HEK293 (cell line): Measurements from ENCODE around the gene UROC1.

Source experiments
- CTCF ChIA-PET: fragments of 350-600 bp; formaldehyde crosslinking; extraction: SDS; loops from one replicate; lab custom pipeline; 2021; ENCODE audit warnings: antibody characterized with exemption; lab: Yijun Ruan, JAX
- POLR2A ChIA-PET: fragments of 300-600 bp; formaldehyde crosslinking; extraction: SDS; loops from one replicate; lab custom pipeline; 2020; ENCODE audit warnings: antibody characterized with exemption, inconsistent platforms; lab: Yijun Ruan, JAX
- H3K27ac ChIP-seq: fragments of 200-500 bp; sonication (Bioruptor generic); 2 replicates; pipeline ENCODE4 v1.5.1; 2014; ENCODE audit warnings: low read depth, low read length, control low read depth, inconsistent platforms; ENCODE audit errors: extremely low read depth
- H3K36me3 ChIP-seq, 2 experiments: fragments of 200-500 bp in 1 of 2; sonication (Bioruptor generic) in 1 of 2; 1 replicate in 1 of 2; 2 replicates in 1 of 2; pipeline ENCODE4 v1.5.1; 2014 to 2017; ENCODE audit warnings: inconsistent platforms in 2 of 2, low read length in 2 of 2; ENCODE audit not compliant: control insufficient read depth in 2 of 2, insufficient read depth in 1 of 2
- H3K4me1 ChIP-seq: fragments of 200-500 bp; sonication (Bioruptor generic); 2 replicates; pipeline ENCODE4 v1.5.1; 2014; ENCODE audit warnings: mild to moderate bottlenecking, low read length, inconsistent platforms; ENCODE audit not compliant: control insufficient read depth, insufficient read depth
- H3K4me3 ChIP-seq: 2 replicates; pipeline ENCODE4 v1.5.1; 2011; ENCODE audit warnings: low read depth, mild to moderate bottlenecking, control low read depth, low read length, moderate library complexity
- H3K9me3 ChIP-seq: fragments of 200-500 bp; sonication (Bioruptor generic); 2 replicates; pipeline ENCODE4 v1.5.1; 2014; ENCODE audit warnings: low read depth, low read length, inconsistent platforms; ENCODE audit not compliant: control insufficient read depth, insufficient read depth
- GLI2 ChIP-seq: fragments of 450-650 bp; formaldehyde crosslinking; IDR thresholded peaks from 2 replicates; pipeline ENCODE4; 2017; ENCODE audit warnings: missing biosample characterization, missing genetic modification characterization, low read depth, borderline replicate concordance
- GLI4 ChIP-seq: fragments of 450-650 bp; formaldehyde crosslinking; IDR thresholded peaks from 2 replicates; pipeline ENCODE4 v1.5.1; 2016; ENCODE audit warnings: missing biosample characterization, missing genetic modification characterization
- HIC1 ChIP-seq: fragments of 450-650 bp; formaldehyde crosslinking; IDR thresholded peaks from 2 replicates; pipeline ENCODE4 v1.5.1; 2016; ENCODE audit warnings: missing biosample characterization, missing genetic modification characterization
- MEIS1 ChIP-seq: sonication (generic); formaldehyde crosslinking; IDR thresholded peaks from 2 replicates; pipeline ENCODE4 v1.8.1; 2022; ENCODE audit warnings: missing genetic modification reagents, mild to moderate bottlenecking, borderline replicate concordance
- MYNN ChIP-seq: fragments of 450-650 bp; formaldehyde crosslinking; IDR thresholded peaks from 2 replicates; pipeline ENCODE4 v1.5.1; 2016; ENCODE audit warnings: missing biosample characterization, missing genetic modification characterization, borderline replicate concordance
- PRDM1 ChIP-seq: fragments of 450-650 bp; formaldehyde crosslinking; IDR thresholded peaks from 2 replicates; pipeline ENCODE4; 2016; ENCODE audit warnings: missing biosample characterization, missing genetic modification characterization
- ZBTB20 ChIP-seq: fragments of 450-650 bp; formaldehyde crosslinking; IDR thresholded peaks from 2 replicates; pipeline ENCODE4 v1.5.1; 2016; ENCODE audit warnings: missing biosample characterization, missing genetic modification characterization
- ZBTB49 ChIP-seq: fragments of 450-650 bp; formaldehyde crosslinking; IDR thresholded peaks from 2 replicates; pipeline ENCODE4 v1.5.1; 2016; ENCODE audit warnings: missing biosample characterization, missing genetic modification characterization, low read depth
- ZNF10 ChIP-seq: fragments of 450-650 bp; formaldehyde crosslinking; IDR thresholded peaks from 2 replicates; pipeline ENCODE4 v1.5.1; 2017; ENCODE audit warnings: missing biosample characterization, missing genetic modification characterization
- ZNF18 ChIP-seq: fragments of 450-650 bp; formaldehyde crosslinking; IDR thresholded peaks from 2 replicates; pipeline ENCODE4 v1.5.1; 2016; ENCODE audit warnings: missing biosample characterization, missing genetic modification characterization
- ZNF248 ChIP-seq: fragments of 450-650 bp; formaldehyde crosslinking; IDR thresholded peaks from 2 replicates; pipeline ENCODE4 v1.5.1; 2017; ENCODE audit warnings: missing biosample characterization, missing genetic modification characterization
- ZNF335 ChIP-seq: fragments of 450-650 bp; formaldehyde crosslinking; conservative IDR thresholded peaks from 2 replicates; pipeline ENCODE4 v1.5.1; 2016; ENCODE audit warnings: missing biosample characterization, missing genetic modification characterization
- ZNF350 ChIP-seq: fragments of 450-650 bp; formaldehyde crosslinking; IDR thresholded peaks from 2 replicates; pipeline ENCODE4 v1.5.0; 2017; ENCODE audit warnings: missing biosample characterization, mild to moderate bottlenecking, missing genetic modification characterization
- ZNF391 ChIP-seq: fragments of 450-650 bp; formaldehyde crosslinking; IDR thresholded peaks from 2 replicates; pipeline ENCODE4 v1.5.1; 2016; ENCODE audit warnings: low read depth, missing biosample characterization, missing genetic modification characterization, borderline replicate concordance
- ZNF473 ChIP-seq: fragments of 450-650 bp; formaldehyde crosslinking; IDR thresholded peaks from 2 replicates; pipeline ENCODE4 v1.5.1; 2017; ENCODE audit warnings: missing biosample characterization, missing genetic modification characterization
- ZNF600 ChIP-seq: fragments of 450-650 bp; formaldehyde crosslinking; IDR thresholded peaks from 2 replicates; pipeline ENCODE4 v1.5.1; 2016; ENCODE audit warnings: missing biosample characterization, missing genetic modification characterization
- ZNF664 ChIP-seq: fragments of 450-650 bp; formaldehyde crosslinking; IDR thresholded peaks from 2 replicates; pipeline ENCODE4 v1.5.1; 2016; ENCODE audit warnings: missing biosample characterization, missing genetic modification characterization
- TF ChIP-seq, protein P1 (sequence below): fragments of 450-650 bp; formaldehyde crosslinking; IDR thresholded peaks from 2 replicates; pipeline ENCODE4 v1.5.1; 2016; ENCODE audit warnings: missing biosample characterization, missing genetic modification characterization
- TF ChIP-seq, protein P2 (sequence below): fragments of 450-650 bp; formaldehyde crosslinking; IDR thresholded peaks from 2 replicates; pipeline ENCODE4 v1.5.1; 2016; ENCODE audit warnings: missing biosample characterization, missing genetic modification characterization

The UROC1 gene

DNA sequence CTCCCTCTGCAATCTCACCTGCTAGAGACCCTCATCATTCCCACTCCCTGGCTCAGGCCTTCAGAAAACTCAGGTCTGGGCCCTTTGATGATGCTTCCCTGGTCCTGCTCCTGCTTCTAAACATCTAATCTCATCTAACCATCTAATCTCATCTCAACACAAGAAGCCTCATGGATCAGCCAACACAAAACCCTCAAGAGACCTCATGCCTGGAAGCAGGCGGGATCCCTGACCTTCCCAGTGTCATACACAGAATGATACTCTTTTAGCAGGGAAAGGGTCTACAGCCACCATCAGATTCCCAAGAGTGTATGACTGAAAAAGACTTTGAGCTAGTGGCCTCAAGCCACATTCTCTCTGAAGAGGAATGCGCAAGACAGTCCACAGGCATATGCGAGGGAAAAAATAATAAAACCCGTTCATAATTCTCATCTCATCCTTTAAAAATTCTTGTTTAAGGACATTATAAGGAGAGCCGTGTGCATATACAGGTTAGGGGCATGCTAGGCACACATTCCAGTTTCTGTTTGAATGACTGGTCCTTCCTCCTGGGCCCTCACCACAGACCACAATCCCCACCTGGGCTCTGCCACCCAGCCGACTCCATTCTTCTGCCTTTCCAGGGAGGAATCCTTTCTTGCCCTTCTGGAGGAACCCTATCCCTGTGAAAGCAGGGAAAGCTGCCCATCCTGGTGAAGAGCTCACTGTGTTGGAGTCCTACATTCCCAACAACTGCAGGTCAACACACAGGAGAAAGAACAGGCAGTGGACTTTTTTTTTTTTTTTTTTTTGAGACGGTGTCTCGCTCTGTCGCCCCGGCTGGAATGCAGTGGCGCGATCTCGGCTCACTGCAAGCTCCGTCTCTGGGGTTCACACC is 44.0 kb downstream of the UROC1 start:
- TF ChIP-seq, protein P1, sequence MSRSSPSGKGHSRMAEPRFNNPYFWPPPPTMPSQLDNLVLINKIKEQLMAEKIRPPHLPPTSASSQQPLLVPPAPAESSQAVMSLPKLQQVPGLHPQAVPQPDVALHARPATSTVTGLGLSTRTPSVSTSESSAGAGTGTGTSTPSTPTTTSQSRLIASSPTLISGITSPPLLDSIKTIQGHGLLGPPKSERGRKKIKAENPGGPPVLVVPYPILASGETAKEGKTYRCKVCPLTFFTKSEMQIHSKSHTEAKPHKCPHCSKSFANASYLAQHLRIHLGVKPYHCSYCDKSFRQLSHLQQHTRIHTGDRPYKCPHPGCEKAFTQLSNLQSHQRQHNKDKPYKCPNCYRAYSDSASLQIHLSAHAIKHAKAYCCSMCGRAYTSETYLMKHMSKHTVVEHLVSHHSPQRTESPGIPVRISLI = peak; percentile 56; the same call in 1 of the 2 replicates
- 0 out of 2 replicates have a peak, but pooled peaks have one; percentile 24 for TF ChIP-seq ZBTB20 (tag by site-specific recombination)
- TF ChIP-seq ZNF335 (tag by site-specific recombination) = peak; percentile 47; the same call in 1 of the 2 replicates
- no peak for TF ChIP-seq MEIS1 (CRISPR knock-in tag)
- peak; percentile 65 for TF ChIP-seq ZNF600 (tag by site-specific recombination)
- no peak for TF ChIP-seq ZBTB49 (tag by site-specific recombination)
- peak; percentile 69 for TF ChIP-seq ZNF664
- TF ChIP-seq GLI2 (tag by site-specific recombination) = no peak
- TF ChIP-seq, protein P2, sequence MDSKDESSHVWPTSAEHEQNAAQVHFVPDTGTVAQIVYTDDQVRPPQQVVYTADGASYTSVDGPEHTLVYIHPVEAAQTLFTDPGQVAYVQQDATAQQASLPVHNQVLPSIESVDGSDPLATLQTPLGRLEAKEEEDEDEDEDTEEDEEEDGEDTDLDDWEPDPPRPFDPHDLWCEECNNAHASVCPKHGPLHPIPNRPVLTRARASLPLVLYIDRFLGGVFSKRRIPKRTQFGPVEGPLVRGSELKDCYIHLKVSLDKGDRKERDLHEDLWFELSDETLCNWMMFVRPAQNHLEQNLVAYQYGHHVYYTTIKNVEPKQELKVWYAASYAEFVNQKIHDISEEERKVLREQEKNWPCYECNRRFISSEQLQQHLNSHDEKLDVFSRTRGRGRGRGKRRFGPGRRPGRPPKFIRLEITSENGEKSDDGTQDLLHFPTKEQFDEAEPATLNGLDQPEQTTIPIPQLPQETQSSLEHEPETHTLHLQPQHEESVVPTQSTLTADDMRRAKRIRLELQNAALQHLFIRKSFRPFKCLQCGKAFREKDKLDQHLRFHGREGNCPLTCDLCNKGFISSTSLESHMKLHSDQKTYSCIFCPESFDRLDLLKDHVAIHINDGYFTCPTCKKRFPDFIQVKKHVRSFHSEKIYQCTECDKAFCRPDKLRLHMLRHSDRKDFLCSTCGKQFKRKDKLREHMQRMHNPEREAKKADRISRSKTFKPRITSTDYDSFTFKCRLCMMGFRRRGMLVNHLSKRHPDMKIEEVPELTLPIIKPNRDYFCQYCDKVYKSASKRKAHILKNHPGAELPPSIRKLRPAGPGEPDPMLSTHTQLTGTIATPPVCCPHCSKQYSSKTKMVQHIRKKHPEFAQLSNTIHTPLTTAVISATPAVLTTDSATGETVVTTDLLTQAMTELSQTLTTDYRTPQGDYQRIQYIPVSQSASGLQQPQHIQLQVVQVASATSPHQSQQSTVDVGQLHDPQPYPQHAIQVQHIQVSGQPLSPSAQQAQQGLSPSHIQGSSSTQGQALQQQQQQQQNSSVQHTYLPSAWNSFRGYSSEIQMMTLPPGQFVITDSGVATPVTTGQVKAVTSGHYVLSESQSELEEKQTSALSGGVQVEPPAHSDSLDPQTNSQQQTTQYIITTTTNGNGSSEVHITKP (tag by site-specific recombination) = peak; percentile 98
- peaks cover 8% of the 10 kb centered on the region; the same call in 1 of the 2 replicates for H3K4me1 ChIP-seq
- H3K27ac ChIP-seq = no peak overlapping the region; the same call in 1 of the 2 replicates
- peak overlapping the region; percentile 13 for H3K4me3 ChIP-seq
- ChIA-PET POLR2A (interaction anchor here (0.6 kb wide), 1 partner anchor 881 kb away, joined by 4 read pairs; no protein-coding TSS in a partner anchor), CTCF (interaction anchor here (0.6 kb wide), 2 partner anchors 176 to 229 kb away, joined by 3 read pairs; no protein-coding TSS in a partner anchor)
- H3K9me3 ChIP-seq = no peaks in the 10 kb centered on the region
- H3K36me3 ChIP-seq = peaks cover 8 to 36% of the 10 kb centered on the region in 2 experiments; a peak in 2 of 3 replicates

- H3K9me3 ChIP-seq = no peaks in the 10 kb centered on the region
- CTCF ChIA-PET = interaction anchor here (0.7 to 1.2 kb wide), 2 partner anchors 10 to 51 kb away, joined by 3 to 5 read pairs; no protein-coding TSS in a partner anchor
- H3K36me3 ChIP-seq = peaks cover 8 to 47% of the 10 kb centered on the region in 2 experiments; a peak in 2 of 3 replicates
- H3K4me3 ChIP-seq = peak overlapping the region; percentile 11
- peak overlapping the region; percentile 28; the same call in 1 of the 2 replicates for H3K27ac ChIP-seq
- POLR2A ChIA-PET = interaction anchor here (0.5 kb wide), 1 partner anchor 572 kb away, joined by 4 read pairs; no protein-coding TSS in a partner anchor
- H3K4me1 ChIP-seq = peaks cover 8% of the 10 kb centered on the region; the same call in 1 of the 2 replicates
- TF ChIP-seq ZNF10 = no peak
- no peak for TF ChIP-seq HIC1
- no peak for TF ChIP-seq MYNN (tag by site-specific recombination)
- TF ChIP-seq ZNF391 (tag by site-specific recombination) = no peak
- TF ChIP-seq ZNF350 = no peak
- TF ChIP-seq GLI4 (tag by site-specific recombination) = no peak
- no peak for TF ChIP-seq ZNF473 (tag by site-specific recombination)
- peak; percentile 95 for TF ChIP-seq PRDM1 (tag by site-specific recombination)
- TF ChIP-seq ZNF248 (tag by site-specific recombination) = no peak
- TF ChIP-seq ZNF664 = no peak
- peak; percentile 100 for TF ChIP-seq ZNF18 (tag by site-specific recombination)
Measured at GRCh38 chr3:126472277-126473006, 45.1 kb downstream of the UROC1 start.
